MM.1S (cell line): ENCODE results near the gene LTBP1.

Source experiments
- DNase-seq: peaks from one replicate; pipeline ENCODE4 v3.0.0-alpha.2; 2015
- H2AFZ ChIP-seq: fragments of 300-600 bp; sonication (generic); 2 replicates; pipeline ENCODE4 v1.6.0; 2016; ENCODE audit warnings: antibody characterized with exemption, low read length
- H3F3A ChIP-seq: fragments of 300-600 bp; sonication (generic); 2 replicates; pipeline ENCODE4 v1.6.1; 2016; ENCODE audit warnings: mild to moderate bottlenecking, antibody characterized with exemption, low read length, moderate library complexity, mixed read lengths; ENCODE audit not compliant: insufficient read depth
- H3K27ac ChIP-seq: fragments of 300-600 bp; sonication (generic); 2 replicates; pipeline ENCODE4 v1.5.1; 2016; ENCODE audit warnings: mild to moderate bottlenecking, low read length
- H3K27me3 ChIP-seq: fragments of 300-600 bp; sonication (generic); replicated peaks from 2 replicates; pipeline ENCODE4 v1.6.0; 2016; ENCODE audit warnings: low read length; ENCODE audit not compliant: insufficient read depth
- H3K36me3 ChIP-seq: fragments of 300-600 bp; sonication (generic); replicated peaks from 2 replicates; pipeline ENCODE4 v1.6.1; 2016; ENCODE audit warnings: mild to moderate bottlenecking, low read length, mixed read lengths; ENCODE audit not compliant: insufficient read depth
- H3K4me1 ChIP-seq: fragments of 300-600 bp; sonication (generic); 2 replicates; pipeline ENCODE4 v1.6.1; 2016; ENCODE audit warnings: low read length, mixed read lengths
- H3K4me2 ChIP-seq: fragments of 300-600 bp; sonication (generic); 2 replicates; pipeline ENCODE4 v1.6.0; 2016; ENCODE audit warnings: low read depth, low read length
- H3K4me3 ChIP-seq: fragments of 300-600 bp; sonication (generic); 2 replicates; pipeline ENCODE4 v1.5.1; 2016; ENCODE audit warnings: low read length, mixed read lengths
- H3K79me2 ChIP-seq: fragments of 300-600 bp; sonication (generic); 2 replicates; pipeline ENCODE4 v1.6.1; 2016; ENCODE audit warnings: mixed run types, low read length, mixed read lengths
- H3K9ac ChIP-seq: fragments of 300-600 bp; sonication (generic); 2 replicates; pipeline ENCODE4 v1.6.1; 2016; ENCODE audit warnings: low read length, mixed read lengths
- H3K9me2 ChIP-seq: fragments of 300-600 bp; sonication (generic); replicated peaks from 2 replicates; pipeline ENCODE4 v1.6.1; 2016; ENCODE audit warnings: mild to moderate bottlenecking, low read length, mixed read lengths; ENCODE audit not compliant: insufficient read depth
- H3K9me3 ChIP-seq: fragments of 300-600 bp; sonication (generic); replicated peaks from 2 replicates; pipeline ENCODE4 v1.6.1; 2016; ENCODE audit warnings: mild to moderate bottlenecking, low read length, mixed read lengths; ENCODE audit not compliant: insufficient read depth
- H4K20me1 ChIP-seq: fragments of 300-600 bp; sonication (generic); 2 replicates; pipeline ENCODE4 v1.6.1; 2016; ENCODE audit warnings: mild to moderate bottlenecking, low read length, moderate library complexity, mixed read lengths; ENCODE audit not compliant: insufficient read depth
- CTCF ChIP-seq: fragments of 300-600 bp; sonication (generic); IDR thresholded peaks from 2 replicates; pipeline ENCODE4 v1.5.1; 2016; ENCODE audit warnings: antibody characterized with exemption, low read length, mixed read lengths
- EZH2 ChIP-seq: fragments of 300-600 bp; sonication (generic); optimal IDR thresholded peaks from 2 replicates; pipeline ENCODE3; 2017; ENCODE audit warnings: low read depth, mild to moderate bottlenecking, antibody characterized with exemption, low read length, mixed read lengths
- EZH2phosphoT487 ChIP-seq: fragments of 300-600 bp; sonication (generic); IDR thresholded peaks from 2 replicates; pipeline ENCODE4 v1.6.1; 2018; ENCODE audit warnings: antibody characterized with exemption, low read length

The LTBP1 gene

GRCh38 chr2:33136566-33136965, 189.8 kb downstream of the LTBP1 start:
- no peaks in the 10 kb centered on the region for H3F3A ChIP-seq
- TF ChIP-seq CTCF (no peak), EZH2phosphoT487 (no peak)
- H3K9me3 ChIP-seq: no peaks in the 10 kb centered on the region
- no peaks in the 10 kb centered on the region for H3K9me2 ChIP-seq
- no peaks in the 10 kb centered on the region for H3K79me2 ChIP-seq
- no peak overlapping the region for H3K9ac ChIP-seq
- no peak for DNase-seq
- H3K4me2 ChIP-seq: no peak overlapping the region
- no peak overlapping the region for H3K4me3 ChIP-seq
- no peak overlapping the region for H2AFZ ChIP-seq
- no peaks in the 10 kb centered on the region for H4K20me1 ChIP-seq
- no peak overlapping the region for H3K27ac ChIP-seq
- no peaks in the 10 kb centered on the region for H3K27me3 ChIP-seq
- H3K36me3 ChIP-seq: no peaks in the 10 kb centered on the region
- H3K4me1 ChIP-seq: no peaks in the 10 kb centered on the region

GRCh38 chr2:33137331-33137730, 190.6 kb downstream of the LTBP1 start:
- Histone ChIP-seq H3K9me3 (no peaks in the 10 kb centered on the region), H3K4me1 (no peaks in the 10 kb centered on the region), H3K79me2 (no peaks in the 10 kb centered on the region), H2AFZ (no peak overlapping the region), H3K9me2 (no peaks in the 10 kb centered on the region), H3K9ac (no peak overlapping the region), H3K27ac (no peak overlapping the region), H3K4me3 (no peak overlapping the region), H4K20me1 (no peaks in the 10 kb centered on the region), H3K27me3 (no peaks in the 10 kb centered on the region), H3F3A (no peaks in the 10 kb centered on the region), H3K4me2 (no peak overlapping the region), H3K36me3 (no peaks in the 10 kb centered on the region)
- TF ChIP-seq EZH2phosphoT487 (no peak), CTCF (no peak), EZH2 (no peak)
- DNase-seq: no peak

- Histone ChIP-seq H3K4me2 (no peak overlapping the region), H3K4me3 (no peak overlapping the region), H3K9ac (no peak overlapping the region), H3K4me1 (no peaks in the 10 kb centered on the region), H3K27me3 (no peaks in the 10 kb centered on the region), H3K36me3 (no peaks in the 10 kb centered on the region), H3K27ac (no peak overlapping the region), H4K20me1 (no peaks in the 10 kb centered on the region), H3F3A (no peaks in the 10 kb centered on the region), H3K79me2 (no peaks in the 10 kb centered on the region), H3K9me3 (no peaks in the 10 kb centered on the region), H3K9me2 (no peaks in the 10 kb centered on the region), H2AFZ (no peak overlapping the region)
- DNase-seq: no peak
- no peak for TF ChIP-seq CTCF
- no peak for TF ChIP-seq EZH2
- TF ChIP-seq EZH2phosphoT487: no peak
These were observed 193.2 kb downstream of the LTBP1 start for GRCh38 chr2:33139949-33140348.

- Histone ChIP-seq H3K9me2 (no peaks in the 10 kb centered on the region), H4K20me1 (no peaks in the 10 kb centered on the region), H3K9ac (no peak overlapping the region), H3K27ac (no peak overlapping the region), H3F3A (no peaks in the 10 kb centered on the region), H3K9me3 (no peaks in the 10 kb centered on the region), H3K4me3 (no peak overlapping the region), H3K4me1 (no peaks in the 10 kb centered on the region), H2AFZ (no peak overlapping the region), H3K79me2 (no peaks in the 10 kb centered on the region), H3K27me3 (no peaks in the 10 kb centered on the region), H3K4me2 (no peak overlapping the region), H3K36me3 (no peaks in the 10 kb centered on the region)
- TF ChIP-seq EZH2 (no peak), EZH2phosphoT487 (no peak), CTCF (no peak)
- DNase-seq: no peak
These were observed 194.7 kb downstream of the LTBP1 start for GRCh38 chr2:33141476-33141875.
